ENCODE measurements around the gene MMP7.
A peak's percentile ranks its signal among the peaks of the same experiment; 100 is the strongest.

MMP7 gene

GRCh38 chr11:102500829-102501228, 29.7 kb downstream of the MMP7 start:
- no peak for DNase-seq
- in situ Hi-C loops (cut with MboI; ENCODE audit: low pct_unique_long_range_greater_than_20kb, low sequenced_read_pairs) = no loop called here

- in situ Hi-C loops (cut with MboI; ENCODE audit: low pct_unique_long_range_greater_than_20kb, low sequenced_read_pairs) = no loop called here
- no peak for DNase-seq
Observed at GRCh38 chr11:102499931-102500330, 30.6 kb downstream of the MMP7 start.

GRCh38 chr11:102499151-102499550, 31.4 kb downstream of the MMP7 start:
- in situ Hi-C loops (cut with MboI; ENCODE audit: low pct_unique_long_range_greater_than_20kb, low sequenced_read_pairs) = no loop called here
- DNase-seq = no peak

DNA sequence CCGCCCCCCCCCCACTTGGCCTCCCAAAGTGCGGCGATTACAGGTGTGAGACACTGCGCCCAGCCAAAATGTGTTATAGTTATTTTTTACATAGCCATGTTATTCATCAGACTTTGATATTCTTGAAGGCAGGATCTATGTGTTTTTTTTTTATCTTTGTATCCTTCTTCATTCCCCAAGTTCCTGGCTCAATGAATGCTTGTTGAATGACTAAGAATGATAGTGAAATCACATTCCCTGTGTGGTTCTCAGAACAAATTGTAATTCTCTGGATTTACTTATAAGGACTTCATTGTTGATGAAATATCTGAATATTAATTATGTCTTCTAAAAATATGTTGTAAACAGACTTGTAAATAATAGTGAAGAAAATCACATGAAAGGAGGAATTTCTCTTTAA, 33.5 kb downstream of the MMP7 start:
- DNase-seq = no peak
- in situ Hi-C loops (cut with MboI; ENCODE audit: low pct_unique_long_range_greater_than_20kb, low sequenced_read_pairs) = no loop called here

DNA sequence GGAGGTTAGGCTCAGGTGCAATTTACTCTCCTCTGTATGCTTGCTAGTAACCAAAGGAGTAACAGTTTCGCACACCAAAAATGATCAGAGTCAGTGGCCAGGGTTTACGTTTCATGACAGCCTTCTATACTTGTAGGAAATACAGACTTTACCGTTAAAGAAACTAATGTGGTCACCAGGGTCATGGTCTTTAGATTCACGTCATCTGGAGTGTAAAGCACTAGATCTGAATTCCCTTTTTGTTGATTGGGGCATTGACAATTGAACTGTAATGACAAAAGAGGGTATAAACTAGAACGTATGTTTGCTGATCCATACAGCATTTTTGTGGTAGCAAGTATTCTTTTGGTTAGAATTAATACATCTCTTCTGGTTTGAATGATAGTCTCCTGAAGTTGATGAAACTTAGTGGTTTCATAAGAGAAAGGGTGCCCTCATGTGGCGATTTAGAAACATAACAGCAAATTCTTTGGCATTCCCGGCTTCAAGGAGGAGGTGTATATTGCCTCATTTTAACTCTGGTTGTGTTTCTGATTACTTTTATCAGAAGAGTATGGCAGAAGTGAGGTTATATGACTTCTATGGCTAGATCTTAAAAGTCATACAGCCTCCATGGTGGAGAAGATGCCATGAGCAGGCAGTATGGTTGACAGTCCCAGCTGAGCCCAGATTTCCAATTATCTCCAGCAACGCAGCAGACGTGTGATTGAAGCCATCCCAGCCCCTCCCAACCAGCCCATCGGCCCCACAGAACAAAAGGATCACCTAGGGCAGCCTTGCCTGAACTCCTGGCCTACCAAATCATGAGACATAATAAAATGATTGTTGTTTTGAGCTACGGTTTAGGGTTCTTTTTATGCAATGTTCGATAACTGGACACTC, 35.1 kb downstream of the MMP7 start:
- in situ Hi-C loops (cut with MboI; ENCODE audit: low pct_unique_long_range_greater_than_20kb, low sequenced_read_pairs) = no loop called here
- DNase-seq = peak; percentile 82

GRCh38 chr11:102494216-102494615, 36.3 kb downstream of the MMP7 start:
- in situ Hi-C loops (cut with MboI; ENCODE audit: low pct_unique_long_range_greater_than_20kb, low sequenced_read_pairs) = no loop called here

GRCh38 chr11:102493524-102493923, 37.0 kb downstream of the MMP7 start:
- in situ Hi-C loops (cut with MboI; ENCODE audit: low pct_unique_long_range_greater_than_20kb, low sequenced_read_pairs) = no loop called here
- DNase-seq = no peak

More at GRCh38 chr11:102494216-102494615, 36.3 kb downstream of the MMP7 start:
- no peak for DNase-seq

DNA sequence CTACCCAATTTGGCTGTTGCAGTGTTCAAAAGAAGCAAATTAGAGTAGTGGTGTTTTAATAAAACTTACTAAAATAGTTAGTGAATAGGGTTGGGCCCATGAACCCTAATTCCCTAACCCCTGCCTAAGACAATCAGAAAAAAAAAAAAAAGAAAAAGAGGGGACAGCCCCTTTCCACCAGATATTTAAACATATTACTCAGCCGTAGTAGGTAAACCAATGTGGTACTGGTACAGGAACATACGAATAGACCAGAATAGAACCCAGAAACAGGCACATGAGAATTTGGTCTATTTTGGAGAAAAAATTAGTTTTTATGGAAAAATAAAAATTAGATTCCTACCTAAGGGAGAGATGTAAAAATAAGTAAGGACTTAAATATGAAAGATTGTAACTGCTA, 38.6 kb downstream of the MMP7 start:
- DNase-seq = no peak
- in situ Hi-C loops (cut with MboI; ENCODE audit: low pct_unique_long_range_greater_than_20kb, low sequenced_read_pairs) = no loop called here

- no peak for DNase-seq
- in situ Hi-C loops (cut with MboI; ENCODE audit: low pct_unique_long_range_greater_than_20kb, low sequenced_read_pairs) = no loop called here
Observed at GRCh38 chr11:102489186-102490145, 41.1 kb downstream of the MMP7 start.

- in situ Hi-C loops (cut with MboI; ENCODE audit: low pct_unique_long_range_greater_than_20kb, low sequenced_read_pairs) = no loop called here
- DNase-seq = no peak
Observed at GRCh38 chr11:102488208-102488607, 42.3 kb downstream of the MMP7 start.

DNA sequence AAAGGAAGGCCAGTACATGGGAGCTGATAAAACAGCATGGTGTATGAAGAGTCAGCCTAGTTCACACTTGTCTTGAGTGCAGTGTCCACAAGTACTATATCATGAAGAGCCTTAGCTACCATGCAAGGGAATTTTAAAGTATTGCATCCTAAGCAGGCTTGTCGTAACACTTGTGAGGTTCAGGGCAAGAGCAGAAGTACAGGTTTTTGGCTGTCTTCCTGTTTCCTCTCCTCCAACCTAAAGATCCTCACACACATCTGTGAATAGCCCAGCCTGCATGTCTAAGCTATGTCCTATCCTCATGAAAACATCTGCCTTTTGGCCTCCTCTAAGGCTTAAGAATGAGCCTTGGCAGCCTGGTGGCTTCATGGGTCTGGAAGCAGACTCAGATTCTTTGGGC, 43.3 kb downstream of the MMP7 start:
- in situ Hi-C loops (cut with MboI; ENCODE audit: low pct_unique_long_range_greater_than_20kb, low sequenced_read_pairs) = no loop called here

DNA sequence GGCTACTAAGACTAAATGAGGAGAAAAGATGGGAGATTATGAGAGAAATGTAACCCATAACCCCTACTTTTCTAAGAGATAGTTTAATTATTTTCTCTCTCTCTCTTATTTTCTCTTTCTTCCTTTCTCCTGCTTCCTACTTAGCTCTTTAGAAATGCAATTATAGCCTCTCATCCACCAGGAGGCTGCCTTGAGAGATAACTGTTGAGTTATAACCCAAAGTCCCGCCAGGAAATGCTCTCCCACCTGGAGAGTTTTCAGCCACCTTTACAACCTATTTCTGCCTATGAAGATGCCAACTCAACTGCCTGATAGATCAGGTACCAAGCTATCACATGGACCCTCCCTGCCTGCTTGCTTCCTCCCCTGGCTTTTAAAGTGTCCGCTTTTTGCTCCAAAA, 44.0 kb downstream of the MMP7 start:
- in situ Hi-C loops (cut with MboI; ENCODE audit: low pct_unique_long_range_greater_than_20kb, low sequenced_read_pairs) = no loop called here
- DNase-seq = no peak

More for the DNA sequence above, 43.3 kb downstream of the MMP7 start:
- no peak for DNase-seq

- DNase-seq = no peak
- in situ Hi-C loops (cut with MboI; ENCODE audit: low pct_unique_long_range_greater_than_20kb, low sequenced_read_pairs) = no loop called here
Observed at GRCh38 chr11:102485095-102485722, 45.3 kb downstream of the MMP7 start.

DNA sequence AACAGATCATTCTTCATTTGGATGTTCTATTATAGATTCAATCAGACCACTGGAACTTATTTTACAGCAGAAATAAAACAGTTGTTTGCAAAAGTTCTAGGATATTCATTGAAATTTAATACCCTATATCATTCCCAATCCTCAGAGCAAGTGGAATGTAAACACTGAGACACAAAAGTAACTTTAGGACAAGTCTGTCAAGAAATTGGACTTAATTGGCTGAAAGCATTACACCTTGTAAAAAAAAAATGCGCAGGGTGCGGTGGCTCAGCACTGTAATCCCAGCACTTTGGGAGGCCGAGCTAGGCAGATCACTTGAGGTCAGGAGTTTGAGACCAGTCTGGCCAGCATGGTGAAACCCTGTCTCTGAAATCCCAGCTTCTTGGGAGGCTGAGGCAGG, 48.1 kb downstream of the MMP7 start:
- in situ Hi-C loops (cut with MboI; ENCODE audit: low pct_unique_long_range_greater_than_20kb, low sequenced_read_pairs) = no loop called here
- DNase-seq = no peak

- no peak for DNase-seq
- in situ Hi-C loops (cut with MboI; ENCODE audit: low pct_unique_long_range_greater_than_20kb, low sequenced_read_pairs) = no loop called here
Observed at GRCh38 chr11:102479733-102480132, 50.8 kb downstream of the MMP7 start.

DNA sequence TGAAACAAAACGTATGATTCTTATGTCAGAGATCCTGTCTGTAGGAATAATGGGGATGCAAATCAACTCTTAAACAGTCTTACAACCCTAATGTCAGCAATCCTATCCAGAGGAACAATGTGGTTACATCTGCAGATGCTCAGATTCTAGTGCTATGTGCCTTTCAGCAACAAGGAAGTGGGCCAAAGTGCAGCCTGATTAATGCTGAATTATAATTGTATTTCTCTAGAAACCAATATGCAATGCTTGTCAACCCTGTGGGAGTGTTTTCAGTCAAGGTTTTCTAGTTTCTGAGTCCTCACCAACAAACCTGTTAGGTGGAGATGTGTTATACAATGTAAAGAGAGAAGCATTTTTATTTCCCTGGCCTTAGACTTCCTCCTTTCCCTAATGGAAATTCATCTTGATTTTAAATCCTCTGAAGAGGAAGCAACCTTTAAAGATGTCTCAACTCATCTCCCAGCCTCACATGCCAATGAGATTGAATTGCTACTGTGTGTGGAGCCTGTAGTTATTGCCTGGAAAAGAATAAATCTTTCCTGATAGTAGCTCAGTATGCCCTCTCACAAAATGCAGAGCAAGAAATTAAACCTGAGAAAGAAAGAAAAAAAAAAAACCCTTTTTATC, 51.8 kb downstream of the MMP7 start:
- no peak for DNase-seq
- in situ Hi-C loops (cut with MboI; ENCODE audit: low pct_unique_long_range_greater_than_20kb, low sequenced_read_pairs) = no loop called here

DNA sequence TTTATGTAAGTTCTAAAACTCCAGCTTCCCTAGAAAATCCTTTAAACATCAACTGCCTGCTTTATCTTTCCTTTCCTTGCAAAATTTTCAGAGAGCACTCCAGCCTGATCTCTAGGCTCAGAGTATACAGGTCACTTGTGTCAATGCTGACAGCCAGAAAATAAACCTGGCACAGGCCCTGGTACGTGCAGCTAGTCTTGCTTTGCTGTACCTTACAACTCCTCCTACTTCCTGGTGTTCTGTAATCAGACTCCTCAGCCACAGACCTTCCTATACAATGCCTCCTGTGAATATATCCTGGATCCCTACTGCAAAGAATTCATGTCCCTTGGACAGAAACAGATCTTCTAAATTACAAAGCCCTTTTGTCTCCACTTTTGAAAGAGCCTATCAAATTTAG, 53.7 kb downstream of the MMP7 start:
- peak; percentile 63 for DNase-seq
- in situ Hi-C loops (cut with MboI; ENCODE audit: low pct_unique_long_range_greater_than_20kb, low sequenced_read_pairs) = no loop called here

- in situ Hi-C loops (cut with MboI; ENCODE audit: low pct_unique_long_range_greater_than_20kb, low sequenced_read_pairs) = no loop called here
- no peak for DNase-seq
Observed at GRCh38 chr11:102476069-102476468, 54.5 kb downstream of the MMP7 start.

DNA sequence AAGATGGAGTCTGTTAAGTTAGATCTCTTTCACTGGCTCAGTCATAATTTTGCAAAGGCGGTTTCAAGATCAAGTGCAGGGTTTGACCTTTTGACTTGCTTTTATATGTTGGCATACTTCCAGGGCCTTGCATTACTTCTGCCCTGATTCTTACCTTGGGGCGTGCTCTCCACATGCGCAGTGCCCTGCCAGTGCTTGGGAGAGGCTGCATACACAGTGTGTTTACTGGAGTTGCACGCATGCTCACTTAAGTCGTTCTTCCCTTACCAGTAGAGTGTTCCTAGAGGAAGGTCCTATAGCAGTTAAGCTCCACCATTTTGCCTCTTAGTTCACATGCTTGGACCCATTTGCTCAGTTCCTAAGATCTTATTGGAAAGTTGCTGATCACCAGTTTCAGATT, 57.0 kb downstream of the MMP7 start:
- no peak for DNase-seq
- in situ Hi-C loops (cut with MboI; ENCODE audit: low pct_unique_long_range_greater_than_20kb, low sequenced_read_pairs) = no loop called here

Measured in KBM-7 (cell line).